Stimulated activated CD8-positive, alpha-beta memory T cell treated with anti-CD3 and anti-CD28 coated beads, Interleukin-4, amount 100 ng/mL, for 24 hours (primary cell): ENCODE measurements around the gene GJA5.

Source experiments
- DNase-seq: peaks from one replicate; pipeline ENCODE4 v3.0.0-alpha.2; 2020; ENCODE audit warnings: low read depth

The GJA5 gene

GRCh38 chr1:147760481-147761260 is at the start of gene GJA5:
TSS of gene GJA5 (minus strand) at chr1:147760602. CDS start at chr1:147759238, 1,364 bp downstream.
- no peak for DNase-seq

GRCh38 chr1:147809236-147809635 is 48.8 kb upstream of the GJA5 start:
- no peak for DNase-seq

GRCh38 chr1:147808025-147808424 is 47.6 kb upstream of the GJA5 start:
- no peak for DNase-seq

- DNase-seq = no peak
Measured at GRCh38 chr1:147807405-147807804, 47.0 kb upstream of the GJA5 start.

GRCh38 chr1:147804942-147805723 is 44.7 kb upstream of the GJA5 start:
- no peak for DNase-seq

GRCh38 chr1:147800804-147801203 is 40.4 kb upstream of the GJA5 start:
- DNase-seq = no peak

- no peak for DNase-seq
Measured at GRCh38 chr1:147798731-147799130, 38.3 kb upstream of the GJA5 start.

- DNase-seq = no peak
Measured at GRCh38 chr1:147794570-147794969, 34.2 kb upstream of the GJA5 start.

- DNase-seq = no peak
Measured at GRCh38 chr1:147791876-147792275, 31.5 kb upstream of the GJA5 start.

GRCh38 chr1:147787765-147788164 is 27.4 kb upstream of the GJA5 start:
- DNase-seq = no peak

- no peak for DNase-seq
Measured at GRCh38 chr1:147786536-147786935, 26.1 kb upstream of the GJA5 start.

GRCh38 chr1:147785794-147786506 is 25.5 kb upstream of the GJA5 start:
- no peak for DNase-seq

GRCh38 chr1:147784941-147785340 is 24.5 kb upstream of the GJA5 start:
- DNase-seq = no peak

GRCh38 chr1:147781056-147781471 is 20.7 kb upstream of the GJA5 start:
- DNase-seq = no peak

- DNase-seq = no peak
Measured at GRCh38 chr1:147777694-147778093, 17.3 kb upstream of the GJA5 start.

GRCh38 chr1:147773215-147773715 is 12.9 kb upstream of the GJA5 start:
- DNase-seq = no peak

- DNase-seq = no peak
Measured at GRCh38 chr1:147772570-147772969, 12.2 kb upstream of the GJA5 start.

GRCh38 chr1:147771226-147772125 is 11.1 kb upstream of the GJA5 start:
- no peak for DNase-seq

- no peak for DNase-seq
Measured at GRCh38 chr1:147769106-147769505, 8.7 kb upstream of the GJA5 start.

- DNase-seq = no peak
Measured at GRCh38 chr1:147768582-147768981, 8.2 kb upstream of the GJA5 start.

- no peak for DNase-seq
Measured at GRCh38 chr1:147768101-147768500, 7.7 kb upstream of the GJA5 start.
